ENCODE data around the gene COL27A1. TPM values are rescaled to one million over a fixed set of nuclear protein-coding genes. Genes with fewer than 3 reads are reported as not detected.

COL27A1 gene
- total and polyA plus RNA-seq, 2 experiments from 2014 or later = 10.5 to 18.0 TPM

GRCh38 chr9:114285166-114285867, 130.0 kb downstream of the COL27A1 start (continued):
- TF ChIP-seq REST (IDR thresholded peaks at IDR 0.05; ENCODE audit: unreplicated experiment) (no peak), EZH2phosphoT487 (IDR thresholded peaks at IDR 0.05; ENCODE audit: unreplicated experiment) (no peak), STAT1 (IDR thresholded peaks at IDR 0.05; ENCODE audit: unreplicated experiment) (no peak), CREB1 (CRISPR knock-in tag; IDR thresholded peaks at IDR 0.05; ENCODE audit: low read depth) (no peak), ZNF114 (CRISPR knock-in tag; IDR thresholded peaks at IDR 0.05) (no peak), ZNF331 (CRISPR knock-in tag; IDR thresholded peaks at IDR 0.05; ENCODE audit: low read depth) (no peak), EZH2 (IDR thresholded peaks at IDR 0.05; ENCODE audit: low read depth, unreplicated experiment) (no peak)
- TF ChIP-seq, protein P1, sequence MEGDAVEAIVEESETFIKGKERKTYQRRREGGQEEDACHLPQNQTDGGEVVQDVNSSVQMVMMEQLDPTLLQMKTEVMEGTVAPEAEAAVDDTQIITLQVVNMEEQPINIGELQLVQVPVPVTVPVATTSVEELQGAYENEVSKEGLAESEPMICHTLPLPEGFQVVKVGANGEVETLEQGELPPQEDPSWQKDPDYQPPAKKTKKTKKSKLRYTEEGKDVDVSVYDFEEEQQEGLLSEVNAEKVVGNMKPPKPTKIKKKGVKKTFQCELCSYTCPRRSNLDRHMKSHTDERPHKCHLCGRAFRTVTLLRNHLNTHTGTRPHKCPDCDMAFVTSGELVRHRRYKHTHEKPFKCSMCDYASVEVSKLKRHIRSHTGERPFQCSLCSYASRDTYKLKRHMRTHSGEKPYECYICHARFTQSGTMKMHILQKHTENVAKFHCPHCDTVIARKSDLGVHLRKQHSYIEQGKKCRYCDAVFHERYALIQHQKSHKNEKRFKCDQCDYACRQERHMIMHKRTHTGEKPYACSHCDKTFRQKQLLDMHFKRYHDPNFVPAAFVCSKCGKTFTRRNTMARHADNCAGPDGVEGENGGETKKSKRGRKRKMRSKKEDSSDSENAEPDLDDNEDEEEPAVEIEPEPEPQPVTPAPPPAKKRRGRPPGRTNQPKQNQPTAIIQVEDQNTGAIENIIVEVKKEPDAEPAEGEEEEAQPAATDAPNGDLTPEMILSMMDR (conservative IDR thresholded peaks at IDR 0.05; ENCODE audit: low read depth in 2 of 2) = no peak

DNA sequence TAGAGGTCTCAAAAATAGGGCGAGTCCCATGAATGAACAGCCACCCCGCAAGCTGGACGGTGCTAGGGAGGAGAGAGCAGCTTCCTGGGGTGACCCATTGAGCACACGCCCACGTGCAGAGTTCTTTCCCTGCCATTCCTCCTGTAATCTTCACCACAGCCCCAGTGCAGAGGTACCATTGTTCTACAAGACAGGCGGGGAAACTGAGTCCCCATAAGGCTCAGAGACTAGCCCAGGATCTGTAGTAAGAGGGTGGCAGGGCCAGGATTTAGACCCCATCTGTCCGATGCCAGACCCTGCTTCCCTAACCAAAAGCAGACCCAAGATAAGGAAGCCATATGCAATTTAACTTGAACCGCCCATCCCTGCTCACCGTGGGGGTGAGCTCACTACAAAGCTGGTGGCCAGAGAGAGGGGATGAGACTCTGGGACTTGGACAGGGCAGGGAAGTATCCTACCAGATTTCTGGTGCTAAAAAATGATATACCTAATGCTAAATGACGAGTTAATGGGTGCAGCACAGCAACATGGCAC, 130.9 kb downstream of the COL27A1 start:
- H3K79me2 ChIP-seq (replicated peaks; ENCODE audit: insufficient read depth) = no peaks in the 10 kb centered on the region
- no peaks in the 10 kb centered on the region for H3F3A ChIP-seq (replicated peaks; ENCODE audit: low read depth)
- H3K27ac ChIP-seq (ENCODE audit: low read depth) = no peak overlapping the region
- no peak overlapping the region for H2AFZ ChIP-seq
- Mint-ChIP-seq H3K4me1 (peaks cover 23% of the 10 kb centered on the region), H3K9me3 (no peaks in the 10 kb centered on the region; the same call in 2 of the 3 replicates), H3K4me3 (no peak overlapping the region), H3K27me3 (ENCODE audit: insufficient read depth, low read depth, poor library complexity) (no peaks in the 10 kb centered on the region), H3K27ac (no peak overlapping the region), H3K36me3 (ENCODE audit: low read depth) (peaks cover 3% of the 10 kb centered on the region; the same call in 2 of the 3 replicates)
- H3K4me3 ChIP-seq = no peak overlapping the region
- ATAC-seq (no peak), DNase-seq (ENCODE audit: low spot score) (no peak)
- H3K4me2 ChIP-seq = no peak overlapping the region
- no peaks in the 10 kb centered on the region for H4K20me1 ChIP-seq (replicated peaks; ENCODE audit: insufficient read depth)
- no peaks in the 10 kb centered on the region for H3K9me2 ChIP-seq (ENCODE audit: insufficient read depth)
- H3K36me3 ChIP-seq (ENCODE audit: insufficient read depth) = no peaks in the 10 kb centered on the region
- H3K4me1 ChIP-seq (ENCODE audit: insufficient read depth) = peaks cover 7% of the 10 kb centered on the region
- no peaks in the 10 kb centered on the region for H3K27me3 ChIP-seq (ENCODE audit: insufficient read depth)
- no peak for TF ChIP-seq ZNF331 (CRISPR knock-in tag; IDR thresholded peaks at IDR 0.05; ENCODE audit: low read depth)
- TF ChIP-seq, protein P1 (conservative IDR thresholded peaks at IDR 0.05; ENCODE audit: low read depth in 2 of 2) = no peak
- no peak for TF ChIP-seq NANOG (IDR thresholded peaks at IDR 0.05; ENCODE audit: borderline replicate concordance)
- TF ChIP-seq EZH2 (IDR thresholded peaks at IDR 0.05; ENCODE audit: low read depth, unreplicated experiment) = no peak
- no peak for TF ChIP-seq JUNB (IDR thresholded peaks at IDR 0.05; ENCODE audit: unreplicated experiment)

All from GM23338 (cell line).